ENCODE data around the gene STRA6.

Gene STRA6

GRCh38 chr15:74197176-74197965 is 5.2 kb downstream of the STRA6 start:
- no peak overlapping the region for H3K4me2 ChIP-seq
- no peaks in the 10 kb centered on the region for H3K9me3 ChIP-seq
- H3K27ac ChIP-seq, result no peak overlapping the region
- no peaks in the 10 kb centered on the region for H3K36me3 ChIP-seq
- no peak for TF ChIP-seq Cebpa-rat (IDR thresholded peaks at IDR 0.05)
- no peak overlapping the region for H3K9ac ChIP-seq
- H3K27me3 ChIP-seq, result no peaks in the 10 kb centered on the region
- H3K4me3 ChIP-seq, result no peak overlapping the region
- H3K4me1 ChIP-seq, result peaks cover 44% of the 10 kb centered on the region
- H4K20me1 ChIP-seq, result no peaks in the 10 kb centered on the region

GRCh38 chr15:74196175-74196574 is 6.4 kb downstream of the STRA6 start:
- peaks cover 32% of the 10 kb centered on the region for H3K4me1 ChIP-seq
- H3K27ac ChIP-seq, result no peak overlapping the region
- no peak overlapping the region for H3K4me3 ChIP-seq
- H3K4me2 ChIP-seq, result no peak overlapping the region
- H3K36me3 ChIP-seq, result no peaks in the 10 kb centered on the region
- no peaks in the 10 kb centered on the region for H3K9me3 ChIP-seq
- TF ChIP-seq Cebpa-rat (IDR thresholded peaks at IDR 0.05), result no peak
- no peaks in the 10 kb centered on the region for H3K27me3 ChIP-seq
- no peaks in the 10 kb centered on the region for H4K20me1 ChIP-seq
- H3K9ac ChIP-seq, result no peak overlapping the region

- Histone ChIP-seq H3K36me3 (no peaks in the 10 kb centered on the region), H3K9me3 (no peaks in the 10 kb centered on the region), H3K27me3 (no peaks in the 10 kb centered on the region), H3K4me3 (no peak overlapping the region), H3K4me2 (no peak overlapping the region), H3K4me1 (peaks cover 19% of the 10 kb centered on the region), H3K9ac (no peak overlapping the region), H3K27ac (no peak overlapping the region), H4K20me1 (no peaks in the 10 kb centered on the region)
- TF ChIP-seq Cebpa-rat (IDR thresholded peaks at IDR 0.05), result no peak
Observed at GRCh38 chr15:74194572-74195559, 7.7 kb downstream of the STRA6 start.

GRCh38 chr15:74193905-74194304 is 8.7 kb downstream of the STRA6 start:
- peaks cover 11% of the 10 kb centered on the region for H3K4me1 ChIP-seq
- H3K4me3 ChIP-seq, result no peak overlapping the region
- H3K27ac ChIP-seq, result no peak overlapping the region
- H3K4me2 ChIP-seq, result no peak overlapping the region
- no peaks in the 10 kb centered on the region for H3K36me3 ChIP-seq
- TF ChIP-seq Cebpa-rat (IDR thresholded peaks at IDR 0.05), result no peak
- no peak overlapping the region for H3K9ac ChIP-seq
- H4K20me1 ChIP-seq, result no peaks in the 10 kb centered on the region
- H3K27me3 ChIP-seq, result no peaks in the 10 kb centered on the region
- no peaks in the 10 kb centered on the region for H3K9me3 ChIP-seq

GRCh38 chr15:74193299-74193718 is 9.3 kb downstream of the STRA6 start:
- no peak overlapping the region for H3K4me3 ChIP-seq
- H3K27me3 ChIP-seq, result no peaks in the 10 kb centered on the region
- no peaks in the 10 kb centered on the region for H3K36me3 ChIP-seq
- no peak overlapping the region for H3K4me2 ChIP-seq
- TF ChIP-seq Cebpa-rat (IDR thresholded peaks at IDR 0.05), result no peak
- no peaks in the 10 kb centered on the region for H4K20me1 ChIP-seq
- H3K9me3 ChIP-seq, result no peaks in the 10 kb centered on the region
- no peak overlapping the region for H3K9ac ChIP-seq
- H3K4me1 ChIP-seq, result peaks cover 5% of the 10 kb centered on the region
- no peak overlapping the region for H3K27ac ChIP-seq

GRCh38 chr15:74192751-74193150 is 9.8 kb downstream of the STRA6 start:
- no peaks in the 10 kb centered on the region for H4K20me1 ChIP-seq
- no peak overlapping the region for H3K27ac ChIP-seq
- no peak overlapping the region for H3K4me3 ChIP-seq
- H3K4me1 ChIP-seq, result no peaks in the 10 kb centered on the region
- H3K36me3 ChIP-seq, result no peaks in the 10 kb centered on the region
- TF ChIP-seq Cebpa-rat (IDR thresholded peaks at IDR 0.05), result no peak
- H3K4me2 ChIP-seq, result no peak overlapping the region
- H3K27me3 ChIP-seq, result no peaks in the 10 kb centered on the region
- H3K9ac ChIP-seq, result no peak overlapping the region
- no peaks in the 10 kb centered on the region for H3K9me3 ChIP-seq

- no peak for TF ChIP-seq Cebpa-rat (IDR thresholded peaks at IDR 0.05)
- Histone ChIP-seq H3K9ac (no peak overlapping the region), H4K20me1 (no peaks in the 10 kb centered on the region), H3K27me3 (no peaks in the 10 kb centered on the region), H3K4me1 (no peaks in the 10 kb centered on the region), H3K27ac (no peak overlapping the region), H3K4me3 (no peak overlapping the region), H3K9me3 (no peaks in the 10 kb centered on the region), H3K36me3 (no peaks in the 10 kb centered on the region), H3K4me2 (no peak overlapping the region)
Observed at GRCh38 chr15:74191798-74192197, 10.8 kb downstream of the STRA6 start.

- Histone ChIP-seq H3K27me3 (no peaks in the 10 kb centered on the region), H3K4me3 (no peak overlapping the region), H4K20me1 (no peaks in the 10 kb centered on the region), H3K36me3 (no peaks in the 10 kb centered on the region), H3K27ac (no peak overlapping the region), H3K4me2 (no peak overlapping the region), H3K4me1 (no peaks in the 10 kb centered on the region), H3K9me3 (no peaks in the 10 kb centered on the region), H3K9ac (no peak overlapping the region)
- TF ChIP-seq Cebpa-rat (IDR thresholded peaks at IDR 0.05), result no peak
Observed at GRCh38 chr15:74188216-74188615, 14.4 kb downstream of the STRA6 start.

GRCh38 chr15:74185710-74186348 is 16.8 kb downstream of the STRA6 start:
- Histone ChIP-seq H3K9me3 (no peaks in the 10 kb centered on the region), H3K36me3 (no peaks in the 10 kb centered on the region), H3K4me3 (no peak overlapping the region), H3K4me2 (no peak overlapping the region), H3K9ac (no peak overlapping the region), H4K20me1 (no peaks in the 10 kb centered on the region), H3K4me1 (no peaks in the 10 kb centered on the region; the same call in 1 of the 2 replicates), H3K27me3 (no peaks in the 10 kb centered on the region), H3K27ac (no peak overlapping the region)
- TF ChIP-seq Cebpa-rat (IDR thresholded peaks at IDR 0.05), result no peak

Data from BLaER1 (cell line).